HFFc6 (cell line): Measurements from ENCODE around the gene XAGE5. TPM values are rescaled to one million over a fixed set of nuclear protein-coding genes. Genes with fewer than 3 reads are reported as not detected.
"Not testable (repeated sequence)": the region's sequence is repeated elsewhere in the genome, so short reads cannot be mapped to it uniquely, and the experiment has no call there.

ENCODE experiments used
- DNase-seq: peaks from one replicate; pipeline ENCODE4 v3.0.0-alpha.2; 2018
- H3K27ac Mint-ChIP-seq: 2 replicates; pipeline ENCODE4 v1.8.0; 2020; ENCODE audit warnings: mild to moderate bottlenecking, mixed read lengths
- H3K27me3 Mint-ChIP-seq: 2 replicates; pipeline ENCODE4 v1.8.0; 2021; ENCODE audit warnings: mild to moderate bottlenecking, moderate library complexity, mixed read lengths; ENCODE audit not compliant: insufficient read depth
- H3K36me3 Mint-ChIP-seq: 2 replicates; pipeline ENCODE4 v1.8.0; 2021; ENCODE audit warnings: low read depth, mixed read lengths
- H3K4me1 Mint-ChIP-seq: 2 replicates; pipeline ENCODE4 v1.8.0; 2020; ENCODE audit warnings: low read depth, mixed read lengths
- H3K4me3 Mint-ChIP-seq: 2 replicates; pipeline ENCODE4 v1.8.0; 2020; ENCODE audit warnings: mild to moderate bottlenecking, moderate library complexity, mixed read lengths
- H3K9me3 Mint-ChIP-seq: 2 replicates; pipeline ENCODE4 v1.8.0; 2020; ENCODE audit warnings: mild to moderate bottlenecking, mixed read lengths
- CTCF ChIP-seq: fragments of 200-600 bp; sonication (generic); IDR thresholded peaks from 2 replicates; pipeline ENCODE4 v1.5.0; 2021; ENCODE audit warnings: antibody characterized with exemption, mild to moderate bottlenecking
- long read RNA-seq: library from polyadenylated mRNA; unstranded; transcript quantifications from one replicate; pipeline ENCODE4 v2.0.0, GENCODE V29; 2019
- total RNA-seq, 6 experiments: library from RNA; stranded (reverse); fragmentation: NEBNext Ultra II Directional; extraction: Animal tissue kit (Norgen Biotek cat#: 25700); gene quantifications; 2 replicates in 1 of 6; 3 replicates in 5 of 6; pipeline ENCODE4 v1.2.3, GENCODE V29; 2021

Gene XAGE5
- not detected for total RNA-seq
- long read RNA-seq = 0 reads

GRCh38 chrX:52811065-52811625 is at the start of gene XAGE5:
XAGE5 (plus strand) TSS chrX:52811287; CDS start chrX:52812567, 1,280 bp downstream.
- Mint-ChIP-seq H3K36me3 (no peaks in the 10 kb centered on the region), H3K27ac (no peak within 1 kb of the TSS), H3K4me1 (no peaks in the 10 kb centered on the region), H3K4me3 (no peak within 1 kb of the TSS), H3K27me3 (peaks cover 5% of the 10 kb centered on the region; the same call in 1 of the 2 replicates), H3K9me3 (no peaks in the 10 kb centered on the region)
- TF ChIP-seq CTCF = no peak
- DNase-seq = no peak

- not testable (repeated sequence) for H3K9me3 Mint-ChIP-seq, H3K27ac Mint-ChIP-seq, DNase-seq, H3K27me3 Mint-ChIP-seq, H3K4me1 Mint-ChIP-seq, H3K36me3 Mint-ChIP-seq, H3K4me3 Mint-ChIP-seq
Measured at GRCh38 chrX:52765983-52766382, 45.1 kb upstream of the XAGE5 start.

- not testable (repeated sequence) for H3K36me3 Mint-ChIP-seq, DNase-seq, H3K4me1 Mint-ChIP-seq, H3K27me3 Mint-ChIP-seq, H3K27ac Mint-ChIP-seq, H3K4me3 Mint-ChIP-seq, H3K9me3 Mint-ChIP-seq
Measured at GRCh38 chrX:52773504-52773903, 37.6 kb upstream of the XAGE5 start.

- H3K27me3 Mint-ChIP-seq, H3K4me1 Mint-ChIP-seq, DNase-seq, H3K27ac Mint-ChIP-seq, H3K9me3 Mint-ChIP-seq, H3K36me3 Mint-ChIP-seq, H3K4me3 Mint-ChIP-seq: not testable (repeated sequence)
Measured at GRCh38 chrX:52797327-52797726, 13.8 kb upstream of the XAGE5 start, which contains the start of gene SPANXN5. SPANXN5 (minus strand) TSS chrX:52797427; CDS start chrX:52797348, 79 bp downstream.

- H3K36me3 Mint-ChIP-seq, H3K27me3 Mint-ChIP-seq, DNase-seq, H3K4me1 Mint-ChIP-seq, H3K9me3 Mint-ChIP-seq, H3K4me3 Mint-ChIP-seq, H3K27ac Mint-ChIP-seq: not testable (repeated sequence)
Measured at GRCh38 chrX:52804876-52805275, 6.2 kb upstream of the XAGE5 start.

GRCh38 chrX:52819788-52820187 is 8.7 kb downstream of the XAGE5 start:
- H3K27ac Mint-ChIP-seq = no peak overlapping the region
- no peak for DNase-seq
- no peak overlapping the region for H3K4me3 Mint-ChIP-seq
- TF ChIP-seq CTCF = no peak
- peaks cover 5% of the 10 kb centered on the region; the same call in 1 of the 2 replicates for H3K27me3 Mint-ChIP-seq
- H3K4me1 Mint-ChIP-seq = no peaks in the 10 kb centered on the region
- H3K36me3 Mint-ChIP-seq = no peaks in the 10 kb centered on the region
- no peaks in the 10 kb centered on the region for H3K9me3 Mint-ChIP-seq

- Mint-ChIP-seq H3K27ac (no peak overlapping the region), H3K4me3 (no peak overlapping the region), H3K4me1 (no peaks in the 10 kb centered on the region), H3K9me3 (no peaks in the 10 kb centered on the region), H3K36me3 (no peaks in the 10 kb centered on the region), H3K27me3 (no peaks in the 10 kb centered on the region; the same call in 1 of the 2 replicates)
- no peak for DNase-seq
- no peak for TF ChIP-seq CTCF
Measured at GRCh38 chrX:52821079-52821760, 10.1 kb downstream of the XAGE5 start.
